Thyroid gland (tissue), 4 donors: ENCODE data around the gene CST9.

ENCODE experiments used
- CTCF ChIP-seq, 6 experiments: fragments of 200-600 bp in 3 of 6; fragments of 450-650 bp in 3 of 6; sonication (generic) in 3 of 6; IDR thresholded peaks; one replicate each; pipeline ENCODE4 v1.5.1; 2016 to 2019; ENCODE audit warnings: antibody characterized with exemption in 6 of 6, mild to moderate bottlenecking in 2 of 6, inconsistent platforms in 1 of 6, moderate library complexity in 1 of 6
- POLR2A ChIP-seq, 2 donors: fragments of 450-650 bp; IDR thresholded peaks; one replicate each; pipeline ENCODE4 v1.6.1; 2017; ENCODE audit warnings: antibody characterized with exemption in 2 of 2, mild to moderate bottlenecking in 2 of 2, moderate library complexity in 1 of 2

GRCh38 chr20:23644164-23644563 lies 38.4 kb upstream of the CST9 start:
- no peak for TF ChIP-seq CTCF (IDR thresholded peaks at IDR 0.05)
- TF ChIP-seq POLR2A (IDR thresholded peaks at IDR 0.05) = no peak
